Peyer's patch (tissue), 4 donors: Measurements from ENCODE around the gene PPP2R5C.

ENCODE experiments used
- POLR2A ChIP-seq, 2 donors: fragments of 450-650 bp; IDR thresholded peaks; one replicate each; pipeline ENCODE4 v1.5.1; 2017; ENCODE audit warnings: antibody characterized with exemption in 2 of 2, mild to moderate bottlenecking in 2 of 2, moderate library complexity in 2 of 2
- TF ChIP-seq, protein P1 (sequence below), 6 experiments: fragments of 450-650 bp in 4 of 6; fragments of 200-600 bp in 2 of 6; sonication (generic) in 1 of 6; IDR thresholded peaks; one replicate each; pipeline ENCODE4 v1.5.1; 2017 to 2019; ENCODE audit warnings: antibody characterized with exemption in 6 of 6, mild to moderate bottlenecking in 3 of 6, moderate library complexity in 1 of 6

DNA sequence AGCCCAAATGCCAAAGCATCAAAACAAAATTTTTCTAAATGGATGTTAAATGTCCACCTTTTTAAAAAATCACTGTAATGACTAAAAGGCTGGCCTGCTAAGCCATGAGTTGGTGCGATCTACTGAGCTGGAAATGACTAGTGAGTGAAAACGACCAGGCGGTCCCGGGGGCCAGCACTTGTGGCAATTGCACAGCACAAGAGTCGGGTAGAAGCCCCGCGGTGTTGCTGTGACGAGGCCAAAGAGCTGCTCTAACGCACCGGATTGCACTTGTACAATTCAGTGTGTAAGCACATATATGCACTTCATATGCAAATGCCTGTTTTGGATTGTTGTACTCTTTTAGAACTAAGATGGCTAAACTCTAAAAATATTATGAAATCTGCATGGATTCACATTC, 138.7 kb downstream of the PPP2R5C start:
- TF ChIP-seq, protein P1, sequence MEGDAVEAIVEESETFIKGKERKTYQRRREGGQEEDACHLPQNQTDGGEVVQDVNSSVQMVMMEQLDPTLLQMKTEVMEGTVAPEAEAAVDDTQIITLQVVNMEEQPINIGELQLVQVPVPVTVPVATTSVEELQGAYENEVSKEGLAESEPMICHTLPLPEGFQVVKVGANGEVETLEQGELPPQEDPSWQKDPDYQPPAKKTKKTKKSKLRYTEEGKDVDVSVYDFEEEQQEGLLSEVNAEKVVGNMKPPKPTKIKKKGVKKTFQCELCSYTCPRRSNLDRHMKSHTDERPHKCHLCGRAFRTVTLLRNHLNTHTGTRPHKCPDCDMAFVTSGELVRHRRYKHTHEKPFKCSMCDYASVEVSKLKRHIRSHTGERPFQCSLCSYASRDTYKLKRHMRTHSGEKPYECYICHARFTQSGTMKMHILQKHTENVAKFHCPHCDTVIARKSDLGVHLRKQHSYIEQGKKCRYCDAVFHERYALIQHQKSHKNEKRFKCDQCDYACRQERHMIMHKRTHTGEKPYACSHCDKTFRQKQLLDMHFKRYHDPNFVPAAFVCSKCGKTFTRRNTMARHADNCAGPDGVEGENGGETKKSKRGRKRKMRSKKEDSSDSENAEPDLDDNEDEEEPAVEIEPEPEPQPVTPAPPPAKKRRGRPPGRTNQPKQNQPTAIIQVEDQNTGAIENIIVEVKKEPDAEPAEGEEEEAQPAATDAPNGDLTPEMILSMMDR (IDR thresholded peaks at IDR 0.05), result no peak
- no peak for TF ChIP-seq POLR2A (IDR thresholded peaks at IDR 0.05)
